Measurements from ENCODE around the gene MZT2A. TPM values are rescaled to one million over a fixed set of nuclear protein-coding genes. Genes with fewer than 3 reads are reported as not detected.
"Not testable (repeated sequence)": the region's sequence is repeated elsewhere in the genome, so short reads cannot be mapped to it uniquely, and the experiment has no call there.

The MZT2A gene, protein sequence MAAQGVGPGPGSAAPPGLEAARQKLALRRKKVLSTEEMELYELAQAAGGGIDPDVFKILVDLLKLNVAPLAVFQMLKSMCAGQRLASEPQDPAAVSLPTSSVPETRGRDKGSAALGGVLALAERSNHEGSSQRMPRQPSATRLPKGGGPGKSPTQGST
- 296 and 299 TPM in 2 replicates for polyA plus RNA-seq (2014; cell fraction: cytosol; rRNA removed)
- 229 and 277 TPM in 2 replicates for polyA plus RNA-seq (2014; cell fraction: nucleus; rRNA removed)

DNA sequence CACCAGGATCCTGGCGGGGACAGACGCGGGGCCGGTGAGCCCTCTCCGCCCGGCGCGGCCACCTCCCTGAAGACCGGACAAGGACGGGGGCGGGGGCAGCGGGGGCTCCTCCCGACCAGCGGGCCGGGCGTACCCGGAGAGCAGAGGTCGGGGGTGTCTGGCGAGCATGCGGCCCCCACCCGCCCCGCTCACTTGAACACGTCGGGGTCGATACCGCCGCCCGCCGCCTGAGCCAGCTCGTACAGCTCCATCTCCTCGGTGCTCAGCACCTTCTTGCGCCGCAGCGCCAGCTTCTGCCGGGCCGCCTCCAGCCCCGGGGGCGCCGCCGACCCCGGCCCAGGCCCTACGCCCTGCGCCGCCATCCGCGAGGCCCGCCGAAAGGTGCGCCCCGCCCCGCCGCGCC, at the start of gene MZT2A:
Gene MZT2A (minus strand): TSS at position 383 of the 403 bp plus-strand sequence. CDS start 21 bp downstream, at position 362.
- not testable (repeated sequence) for DNase-seq (ENCODE audit: low spot score)

DNA sequence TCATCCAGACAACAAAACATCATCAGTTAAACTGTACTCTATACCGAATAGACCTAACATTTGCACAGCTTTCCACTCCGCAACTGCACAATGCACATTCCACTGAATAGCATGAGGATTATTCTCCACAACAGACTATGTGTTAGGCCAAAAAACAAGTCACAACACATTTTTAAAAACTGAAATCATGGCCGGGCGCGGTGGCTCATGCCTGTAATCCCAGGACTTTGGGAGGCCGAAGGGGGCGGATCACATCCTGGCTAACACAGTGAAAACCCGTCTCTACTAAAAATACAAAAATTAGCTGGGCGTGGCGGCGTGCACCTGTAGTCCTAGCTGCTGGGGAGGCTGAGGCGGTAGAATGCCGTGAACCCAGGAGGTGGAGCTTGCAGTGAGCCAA, 46.7 kb upstream of the MZT2A start:
- not testable (repeated sequence) for DNase-seq (ENCODE audit: low spot score)

DNA sequence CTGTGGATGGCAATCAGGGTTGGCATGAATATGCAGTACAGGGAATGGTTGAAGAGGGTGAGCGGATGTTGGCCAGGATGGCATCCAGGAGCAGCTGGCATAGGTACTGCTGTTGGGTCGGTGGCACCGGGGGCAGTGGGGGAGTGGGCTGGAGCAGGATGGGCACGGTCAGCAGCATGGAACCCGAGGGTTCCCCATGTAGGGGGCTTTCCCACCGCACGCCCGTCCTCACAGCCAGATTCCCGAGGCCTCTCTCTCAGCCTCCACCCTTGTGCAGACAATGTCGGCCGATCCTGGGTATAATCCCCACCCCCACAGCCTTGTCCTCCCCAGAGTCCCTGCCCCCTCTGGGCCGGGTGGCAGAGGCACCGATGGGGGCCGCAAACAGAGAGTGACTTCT, 44.6 kb upstream of the MZT2A start:
- DNase-seq (ENCODE audit: low spot score), result not testable (repeated sequence)

DNA sequence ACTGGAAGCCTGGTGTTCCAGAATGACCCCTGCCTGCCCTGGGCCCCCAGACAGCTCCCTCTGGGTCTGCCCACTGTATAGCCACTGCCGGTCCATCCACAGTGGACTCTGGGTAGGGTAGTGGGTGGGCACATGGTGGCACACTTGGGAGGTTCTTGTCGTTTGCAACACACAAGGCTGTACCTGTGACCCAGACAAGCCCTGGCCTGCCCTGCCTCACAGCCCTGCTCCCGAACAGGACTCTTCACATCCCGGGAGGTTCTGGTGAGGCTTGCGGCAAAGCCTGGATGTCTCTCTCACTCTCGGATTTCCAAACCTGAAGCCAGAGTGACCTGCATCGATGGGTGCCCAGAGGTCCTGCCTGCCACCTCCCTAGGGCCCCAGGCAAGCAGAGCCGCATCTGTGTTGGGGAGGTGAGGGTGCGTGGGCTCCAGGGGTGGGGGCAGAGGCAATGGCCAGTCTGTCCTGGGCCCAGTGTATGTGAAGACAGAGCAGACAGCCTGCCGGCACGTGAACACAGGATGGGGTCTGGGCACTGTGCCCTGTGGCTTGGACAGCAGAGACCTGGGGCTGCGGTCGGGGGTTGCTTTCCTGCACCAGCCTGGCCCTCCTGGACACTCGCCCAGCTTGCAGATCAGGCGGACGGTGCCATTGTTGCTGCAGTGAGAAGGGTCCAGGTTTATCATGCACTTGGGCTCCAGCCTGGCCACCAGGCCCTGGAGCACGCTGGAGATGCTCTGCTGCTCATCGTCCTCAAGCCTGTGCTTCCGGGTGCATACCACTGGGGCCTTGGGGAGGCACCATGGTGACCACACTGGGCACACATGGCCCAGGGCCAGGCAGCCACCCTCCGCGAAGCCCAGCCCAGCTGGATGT, 44.0 kb upstream of the MZT2A start:
- not testable (repeated sequence) for DNase-seq (ENCODE audit: low spot score)

DNA sequence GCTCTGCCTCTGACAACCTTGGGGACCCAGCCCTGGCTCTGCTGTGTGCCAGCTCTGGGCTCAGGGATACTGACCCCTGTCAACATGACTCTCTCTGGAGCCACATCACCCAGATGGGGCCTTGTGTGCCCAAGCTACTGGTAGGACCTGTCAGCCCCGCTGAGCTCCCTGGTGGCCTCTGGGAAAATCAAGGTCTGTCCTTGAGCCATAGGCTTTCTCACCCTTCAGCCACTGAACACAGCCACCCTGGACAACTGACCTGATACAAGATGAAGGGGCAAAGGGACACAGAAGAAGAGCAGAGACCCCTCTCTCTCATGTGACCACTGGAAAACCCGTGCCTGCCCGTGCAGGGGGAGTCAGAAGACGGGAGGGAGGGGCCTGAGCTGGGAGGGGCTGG, 43.3 kb upstream of the MZT2A start:
- no peak for DNase-seq (ENCODE audit: low spot score)

DNA sequence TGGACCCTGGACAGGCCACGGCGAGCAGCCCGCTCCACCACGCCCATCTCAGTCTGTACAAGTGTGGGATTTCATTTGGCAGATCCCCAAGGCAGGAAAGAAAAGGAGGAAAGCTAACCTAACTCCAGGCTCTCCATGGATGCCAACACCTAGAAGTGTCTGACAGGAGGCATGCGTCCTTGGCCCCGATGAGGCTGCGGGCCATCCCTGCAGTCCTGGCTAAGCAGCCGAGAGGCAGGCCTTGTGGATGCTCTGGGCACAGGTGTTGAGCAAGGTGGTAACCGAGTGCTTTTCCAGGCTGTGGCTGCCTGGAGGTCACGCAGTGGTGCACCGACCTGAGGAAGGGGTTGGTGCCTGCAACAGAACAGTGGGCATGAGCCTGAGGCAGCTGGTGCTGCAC, 42.8 kb upstream of the MZT2A start:
- not testable (repeated sequence) for DNase-seq (ENCODE audit: low spot score)

DNA sequence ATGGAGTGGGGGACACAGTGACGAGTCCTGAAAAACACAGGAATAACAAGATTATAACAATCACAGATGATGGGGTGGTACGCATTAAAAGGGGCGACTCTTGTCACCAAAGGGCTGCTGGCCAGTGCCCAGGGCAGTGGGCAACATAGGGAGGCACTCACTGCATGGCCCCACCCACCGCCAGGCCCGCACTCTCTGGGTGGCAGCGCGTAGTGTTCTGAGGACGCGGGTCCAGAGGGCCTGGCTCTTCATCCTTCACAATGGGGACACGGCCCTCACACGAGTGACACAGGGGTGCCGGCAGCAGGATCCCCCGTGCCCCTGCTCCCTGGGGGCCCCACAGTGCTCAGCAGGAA, 42.1 kb upstream of the MZT2A start:
- not testable (repeated sequence) for DNase-seq (ENCODE audit: low spot score)

DNA sequence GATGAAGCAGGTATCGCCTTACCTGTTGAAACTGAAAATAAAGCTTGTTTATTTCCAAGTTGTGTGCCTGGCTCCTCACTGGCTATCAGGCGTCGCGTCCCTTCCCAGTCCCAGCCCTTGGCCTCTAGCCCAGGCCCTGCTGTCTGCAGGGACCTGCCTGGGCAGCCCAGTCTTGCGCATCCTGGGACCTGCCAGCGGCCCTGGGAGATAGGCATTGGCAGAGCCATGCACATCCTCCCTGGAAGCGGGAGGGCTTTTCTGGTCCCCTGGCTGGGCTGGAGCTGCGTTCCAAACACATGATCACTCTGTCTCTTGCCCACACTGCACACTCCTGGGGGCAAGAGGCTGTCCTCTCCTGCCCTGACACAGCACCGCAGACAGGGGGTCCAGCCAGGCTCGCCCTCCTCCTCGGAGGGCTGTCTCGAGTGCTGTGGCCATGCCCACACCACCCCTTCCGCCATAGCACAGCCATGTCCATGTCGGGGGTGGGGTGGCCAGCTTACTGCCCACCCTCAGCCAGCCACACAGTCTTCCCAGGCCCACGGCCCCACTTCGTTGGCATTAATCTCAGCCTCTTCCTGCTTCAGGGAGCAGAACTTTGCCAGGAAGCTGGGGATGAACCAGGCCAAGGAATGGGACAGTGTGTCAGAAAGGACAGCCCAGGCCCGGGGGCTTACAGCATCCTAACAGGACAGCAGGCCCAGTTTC, 41.6 kb upstream of the MZT2A start:
- DNase-seq (ENCODE audit: low spot score), result not testable (repeated sequence)

DNA sequence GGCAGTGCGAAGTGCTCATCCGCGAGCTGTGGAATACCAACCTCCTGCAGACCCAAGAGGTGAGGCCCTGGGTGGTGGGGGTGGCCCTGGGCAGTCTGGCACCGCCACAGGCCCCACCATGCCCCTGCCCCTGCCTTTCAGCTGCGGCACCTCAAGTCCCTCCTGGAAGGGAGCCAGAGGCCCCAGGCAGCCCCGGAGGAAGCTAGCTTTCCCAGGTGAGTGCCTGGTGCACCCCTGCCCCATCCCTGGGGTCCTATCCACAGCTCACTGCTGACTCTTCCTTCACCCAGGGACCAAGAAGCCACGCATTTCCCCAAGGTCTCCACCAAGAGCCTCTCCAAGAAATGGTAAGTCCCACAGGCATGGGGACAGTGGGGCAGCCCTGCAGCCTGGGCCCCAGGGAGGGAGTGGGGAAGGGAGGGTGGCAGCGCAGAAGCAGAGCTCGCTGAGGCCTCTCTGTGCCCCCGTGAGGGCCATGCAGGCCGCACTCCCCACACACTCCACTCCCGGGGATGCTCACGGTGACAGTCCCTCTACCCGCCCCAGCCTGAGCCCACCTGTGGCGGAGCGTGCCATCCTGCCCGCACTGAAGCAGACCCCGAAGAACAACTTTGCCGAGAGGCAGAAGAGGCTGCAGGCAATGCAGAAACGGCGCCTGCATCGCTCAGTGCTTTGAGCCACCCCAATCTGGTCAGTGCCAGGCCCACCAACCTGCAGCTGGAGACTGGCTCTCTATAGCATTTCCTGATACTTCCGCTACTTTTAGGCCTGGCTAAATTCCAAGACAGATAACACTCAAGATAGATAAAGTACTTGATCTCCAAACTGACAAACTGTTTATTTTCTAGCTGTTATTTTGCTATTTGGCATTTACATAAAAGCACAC, 40.8 kb upstream of the MZT2A start:
- not testable (repeated sequence) for DNase-seq (ENCODE audit: low spot score)

DNA sequence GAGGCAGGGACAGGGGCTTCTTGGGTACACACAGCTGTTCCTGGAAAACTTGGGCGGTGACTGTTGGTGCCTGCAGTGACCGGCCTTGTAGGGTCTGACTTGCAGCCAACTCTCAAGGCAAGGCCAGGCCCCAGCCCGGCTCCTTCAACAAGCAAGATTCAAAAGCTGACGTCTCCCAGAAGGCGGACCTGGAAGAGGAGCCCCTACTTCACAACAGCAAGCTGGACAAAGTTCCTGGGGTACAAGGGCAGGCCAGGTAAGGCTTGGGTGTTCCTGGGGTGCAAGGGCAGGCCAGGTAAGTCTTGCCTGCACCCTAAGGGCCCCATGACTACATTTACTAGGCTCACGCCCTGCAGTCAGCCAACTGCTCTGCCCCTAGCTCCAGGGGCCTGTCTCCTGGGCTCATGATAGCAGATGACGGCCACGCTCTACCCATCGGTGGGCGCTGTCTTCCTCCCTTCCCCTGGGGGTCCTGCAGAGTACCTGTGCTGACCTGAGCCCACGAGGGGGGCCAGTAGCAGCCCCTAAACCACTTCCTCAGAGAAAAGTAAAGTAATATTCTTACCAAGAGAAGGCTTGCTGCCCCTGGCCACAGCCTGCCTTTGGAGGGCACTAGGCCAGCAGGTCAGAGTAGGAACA, 39.5 kb upstream of the MZT2A start:
- DNase-seq (ENCODE audit: low spot score), result not testable (repeated sequence)

DNA sequence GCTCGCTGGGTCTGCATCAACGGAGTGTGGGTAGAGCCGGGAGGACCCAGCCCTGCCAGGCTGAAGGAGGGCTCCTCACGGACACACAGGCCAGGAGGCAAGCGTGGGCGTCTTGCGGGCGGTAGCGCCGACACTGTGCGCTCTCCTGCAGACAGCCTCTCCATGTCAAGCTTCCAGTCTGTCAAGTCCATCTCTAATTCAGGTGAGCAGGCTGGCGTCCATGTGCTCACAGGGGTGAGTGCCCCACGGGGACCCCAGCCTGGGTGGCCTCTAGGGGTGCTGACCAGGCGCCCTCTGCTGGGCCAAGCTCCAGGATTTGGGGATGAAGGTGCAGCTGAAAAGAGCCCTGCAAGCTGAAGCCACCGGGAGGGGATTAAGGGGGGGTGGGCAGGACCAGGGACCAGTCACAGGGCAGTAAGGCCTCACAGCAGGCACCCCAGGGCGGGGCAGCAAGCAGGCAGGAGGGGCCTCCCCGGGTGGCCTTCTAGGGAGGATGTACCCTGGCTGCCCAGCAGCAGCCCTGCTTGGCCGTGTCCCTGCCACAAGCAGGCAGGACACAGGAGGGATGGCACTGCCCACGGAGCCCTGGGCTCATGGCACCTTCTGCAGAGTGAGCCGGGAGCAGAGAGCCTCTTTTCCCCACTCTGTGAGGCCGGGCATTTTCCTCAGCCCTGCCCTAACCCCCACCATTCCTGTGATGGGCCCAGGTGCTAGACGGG, 38.6 kb upstream of the MZT2A start:
- not testable (repeated sequence) for DNase-seq (ENCODE audit: low spot score)

DNA sequence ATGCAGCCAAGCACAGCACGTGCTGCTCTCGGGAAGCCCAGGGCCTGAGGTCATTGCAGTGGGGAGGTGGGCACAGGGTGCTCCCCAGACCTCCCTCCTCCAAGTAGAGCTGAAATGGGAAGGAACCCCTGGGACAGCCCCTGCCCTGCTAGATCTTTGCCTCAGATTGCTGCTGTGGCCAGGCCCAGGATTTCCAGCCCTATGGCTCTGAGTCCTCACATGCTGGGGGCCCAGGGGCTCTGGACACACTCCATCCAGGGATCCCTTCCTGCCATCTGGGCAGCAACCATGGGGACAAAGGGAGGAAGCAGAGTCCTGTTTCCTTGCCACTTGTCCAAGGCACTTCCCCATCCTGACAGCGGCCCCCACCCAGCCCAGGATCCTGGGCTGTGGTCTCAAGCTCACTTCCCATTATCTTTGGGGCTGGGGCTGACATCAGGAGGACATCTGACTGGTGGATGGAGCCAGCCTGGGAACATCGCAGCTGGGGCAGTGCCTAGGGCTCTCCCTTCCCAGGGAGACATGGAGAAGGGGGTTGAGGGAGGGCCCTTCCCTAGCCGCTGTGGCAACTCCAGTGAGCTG, 37.8 kb upstream of the MZT2A start:
- DNase-seq (ENCODE audit: low spot score), result not testable (repeated sequence)

DNA sequence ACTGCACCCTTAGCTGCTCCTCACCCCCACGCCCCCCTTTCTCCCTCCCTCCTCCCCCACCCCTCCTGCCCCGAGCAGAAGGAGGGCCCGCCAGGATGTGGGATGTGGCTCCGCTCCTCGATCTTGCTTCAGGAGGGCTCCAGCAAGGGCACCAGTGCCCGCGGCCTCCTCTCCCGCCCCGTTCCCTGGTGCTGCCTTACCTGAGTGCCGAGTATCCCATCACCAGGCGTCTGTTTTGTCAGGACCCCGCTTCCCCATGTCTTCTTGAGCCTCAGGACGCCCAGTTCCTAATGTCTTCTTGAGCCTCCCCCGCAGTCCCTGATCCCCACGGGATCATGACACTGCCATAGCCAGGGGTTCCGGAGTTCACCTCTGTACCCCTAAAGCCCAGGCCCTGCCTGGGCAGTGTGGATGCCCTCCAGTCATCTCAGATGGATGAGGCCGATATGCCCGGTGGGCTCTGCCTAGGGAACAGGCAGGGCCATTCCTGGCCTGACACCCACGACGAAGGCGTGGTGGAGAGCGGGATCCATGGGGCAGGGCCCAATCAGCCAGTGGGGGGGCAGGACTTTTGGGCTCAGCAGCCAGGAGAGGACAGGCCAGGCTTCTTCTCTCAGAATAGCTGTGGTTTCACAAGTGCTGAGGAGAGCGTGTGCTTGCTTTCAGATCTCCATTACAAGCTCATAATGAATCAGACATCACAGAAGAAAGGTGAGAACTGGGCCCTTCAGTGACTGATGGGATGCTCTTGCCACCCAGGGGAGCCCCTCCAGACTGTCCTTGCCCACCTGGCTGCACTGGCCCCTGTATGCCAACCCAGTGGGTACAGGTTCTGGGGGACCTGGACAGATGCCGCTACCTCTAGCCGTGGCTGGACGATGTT, 37.0 kb upstream of the MZT2A start:
- not testable (repeated sequence) for DNase-seq (ENCODE audit: low spot score)

DNA sequence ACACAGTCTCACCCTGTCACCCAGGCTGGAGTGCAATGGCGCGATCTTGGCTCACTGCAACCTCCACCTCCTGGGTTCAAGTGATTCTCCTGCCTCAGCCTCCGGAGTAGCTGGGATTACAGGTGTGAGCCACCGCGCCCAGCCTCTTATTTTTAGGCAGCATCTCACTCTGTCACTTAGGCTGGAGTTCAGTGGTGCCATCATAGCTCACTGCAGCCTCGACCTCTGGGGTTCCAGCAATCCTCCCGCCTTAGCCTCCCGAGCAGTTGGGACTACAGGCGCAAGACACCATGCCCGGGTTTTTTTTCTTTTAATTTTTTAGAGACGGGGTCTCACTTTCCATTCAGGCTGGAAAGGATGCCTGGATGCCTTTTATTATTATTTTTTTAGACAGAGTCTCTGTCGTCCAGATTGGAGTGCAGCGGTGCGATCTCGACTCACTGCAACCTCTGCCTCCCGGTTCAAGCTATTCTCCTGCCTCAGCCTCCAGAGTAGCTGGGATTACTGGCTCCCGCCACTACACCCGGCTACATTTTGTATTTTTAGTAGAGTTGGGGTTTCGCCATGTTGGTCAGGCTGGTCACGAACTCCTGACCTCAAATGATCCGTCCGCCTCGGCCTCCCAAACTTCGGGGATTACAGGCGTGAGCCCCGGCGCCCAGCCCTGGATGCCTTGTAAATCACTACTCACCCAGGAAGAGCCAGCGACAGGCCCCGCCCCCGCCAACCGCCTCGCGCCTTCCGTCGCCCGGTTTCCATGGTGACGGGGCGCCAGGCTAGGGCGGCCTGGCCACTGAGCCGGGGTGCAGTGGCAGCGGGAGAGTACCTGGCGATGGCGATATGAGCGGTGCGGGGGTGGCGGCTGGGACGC, 35.2 kb upstream of the MZT2A start, which contains the start of gene CCDC74A:
Gene CCDC74A (plus strand): TSS at position 758 of the 871 bp plus-strand sequence. CDS start 83 bp downstream, at position 841.
- peak; percentile 68 for DNase-seq (ENCODE audit: low spot score)

DNA sequence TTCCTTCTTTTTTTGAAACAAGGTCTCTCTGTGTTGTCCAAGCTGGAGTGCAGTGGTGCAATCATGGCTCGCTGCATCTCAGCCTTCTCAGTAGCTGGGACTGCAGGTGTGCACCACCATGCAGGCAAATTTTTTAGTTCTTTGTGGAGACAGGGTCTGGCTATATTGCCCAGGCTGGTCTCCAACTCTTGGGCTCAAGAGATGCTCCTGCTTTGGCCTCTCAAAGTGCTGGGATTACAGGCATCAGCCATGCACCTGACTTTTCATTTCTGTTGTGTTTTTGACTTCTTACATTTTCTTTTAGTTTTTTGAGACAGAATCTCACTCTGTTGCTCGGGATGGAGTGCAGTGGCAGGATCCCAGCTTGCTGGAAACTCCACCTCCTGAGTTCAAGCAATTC, 33.1 kb upstream of the MZT2A start:
- not testable (repeated sequence) for DNase-seq (ENCODE audit: low spot score)

DNA sequence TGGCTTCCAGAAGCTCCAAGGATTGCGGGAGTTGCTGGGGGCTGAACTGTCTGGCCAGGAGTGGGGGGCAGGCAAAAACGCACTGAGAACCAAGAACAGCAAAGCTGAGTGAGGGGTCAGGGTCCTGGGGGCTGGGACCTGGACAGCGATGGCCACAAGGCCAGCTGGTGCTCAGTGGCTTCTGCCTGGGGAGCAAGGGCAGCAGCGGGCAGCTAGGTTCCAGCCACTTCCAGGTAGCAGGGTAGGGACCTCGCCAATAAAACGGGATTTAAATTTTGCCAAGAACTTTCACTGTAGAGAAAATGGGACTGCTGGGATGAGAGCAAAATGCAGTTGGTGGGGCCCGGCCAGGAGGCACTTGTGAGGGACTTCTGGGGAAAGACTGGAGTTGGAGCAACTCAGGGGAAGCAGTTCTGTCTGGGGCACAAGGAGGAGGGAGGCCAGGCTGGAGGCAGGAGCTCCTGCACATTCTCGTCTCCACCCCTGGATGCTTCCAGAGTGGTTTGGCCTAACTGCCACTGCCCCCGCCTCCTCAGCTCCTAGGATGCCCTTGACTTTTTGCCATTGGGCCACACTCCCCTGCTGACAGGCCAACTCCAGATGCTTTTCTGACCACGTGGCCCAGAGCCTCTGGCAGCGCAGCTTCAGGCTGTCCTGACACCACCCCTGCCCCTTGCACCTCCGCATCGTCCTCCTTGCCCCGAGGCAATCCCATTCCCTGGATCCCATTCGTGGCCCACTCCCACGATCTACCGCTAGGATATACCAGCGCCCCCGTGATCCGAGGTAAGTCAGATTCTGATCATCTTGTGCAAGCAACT, 30.0 kb upstream of the MZT2A start:
- no peak for DNase-seq (ENCODE audit: low spot score)

DNA sequence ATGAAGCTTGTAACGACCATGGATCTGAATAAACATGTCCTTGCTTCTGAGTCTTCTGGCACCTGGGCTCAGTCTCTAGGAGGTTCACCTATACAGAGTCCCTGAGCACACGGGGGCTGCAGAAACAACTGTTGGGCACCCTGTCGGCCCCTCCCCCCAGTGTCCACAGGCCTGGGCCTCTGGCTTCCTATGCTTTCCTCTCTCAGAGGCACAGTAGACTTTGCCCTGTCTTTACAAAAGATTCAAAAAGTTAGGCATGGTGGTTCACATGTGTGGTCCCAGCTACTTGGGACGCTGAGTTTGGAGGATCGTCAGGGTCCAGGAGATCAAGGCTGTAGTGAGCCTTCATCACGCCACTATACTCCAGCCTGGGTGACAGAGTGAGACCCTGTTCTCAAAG, 29.3 kb upstream of the MZT2A start:
- DNase-seq (ENCODE audit: low spot score), result not testable (repeated sequence)

All from SK-N-DZ (cell line).